ENCODE measurements around the gene PACSIN3.
A peak's percentile ranks its signal among the peaks of the same experiment; 100 is the strongest.

The PACSIN3 gene

GRCh38 chr11:47176328-47177228 lies 9.7 kb downstream of the PACSIN3 start, which contains the start of gene ARFGAP2:
ARFGAP2 (minus strand) TSS chr11:47176879; CDS start chr11:47176853, 26 bp downstream.
- DNase-seq, result peak; percentile 98 to 99
- TF ChIP-seq GATA1 (IDR thresholded peaks at IDR 0.05; ENCODE audit: low read depth, low read length), result no peak
- TF ChIP-seq POLR2A (IDR thresholded peaks at IDR 0.05; ENCODE audit: low read length), result peak; percentile 78

GRCh38 chr11:47175746-47176327 lies 10.4 kb downstream of the PACSIN3 start:
- TF ChIP-seq GATA1 (IDR thresholded peaks at IDR 0.05; ENCODE audit: low read depth, low read length) (no peak), POLR2A (IDR thresholded peaks at IDR 0.05; ENCODE audit: low read length) (no peak)
- DNase-seq, result no peak

- DNase-seq, result no peak
- TF ChIP-seq GATA1 (IDR thresholded peaks at IDR 0.05; ENCODE audit: low read depth, low read length), result no peak
- no peak for TF ChIP-seq POLR2A (IDR thresholded peaks at IDR 0.05; ENCODE audit: low read length)
Observed at GRCh38 chr11:47172740-47173336, 13.4 kb downstream of the PACSIN3 start.

- DNase-seq, result no peak
- TF ChIP-seq POLR2A (IDR thresholded peaks at IDR 0.05; ENCODE audit: low read length), result no peak
- TF ChIP-seq GATA1 (IDR thresholded peaks at IDR 0.05; ENCODE audit: low read depth, low read length), result no peak
Observed at GRCh38 chr11:47171856-47172255, 14.4 kb downstream of the PACSIN3 start.

GRCh38 chr11:47171061-47171838 lies 15.0 kb downstream of the PACSIN3 start:
- TF ChIP-seq POLR2A (IDR thresholded peaks at IDR 0.05; ENCODE audit: low read length) (no peak), GATA1 (IDR thresholded peaks at IDR 0.05; ENCODE audit: low read depth, low read length) (no peak)
- DNase-seq, result no peak

GRCh38 chr11:47166368-47166767 lies 19.9 kb downstream of the PACSIN3 start:
- TF ChIP-seq GATA1 (IDR thresholded peaks at IDR 0.05; ENCODE audit: low read depth, low read length) (no peak), POLR2A (IDR thresholded peaks at IDR 0.05; ENCODE audit: low read length) (no peak)
- DNase-seq, result no peak

GRCh38 chr11:47165253-47165840 lies 20.9 kb downstream of the PACSIN3 start:
- DNase-seq, result no peak
- TF ChIP-seq POLR2A (IDR thresholded peaks at IDR 0.05; ENCODE audit: low read length), result no peak
- TF ChIP-seq GATA1 (IDR thresholded peaks at IDR 0.05; ENCODE audit: low read depth, low read length), result no peak

GRCh38 chr11:47164321-47164720 lies 21.9 kb downstream of the PACSIN3 start:
- DNase-seq, result no peak
- TF ChIP-seq POLR2A (IDR thresholded peaks at IDR 0.05; ENCODE audit: low read length) (no peak), GATA1 (IDR thresholded peaks at IDR 0.05; ENCODE audit: low read depth, low read length) (no peak)

GRCh38 chr11:47163898-47164297 lies 22.3 kb downstream of the PACSIN3 start:
- no peak for DNase-seq

GRCh38 chr11:47163193-47163592 lies 23.0 kb downstream of the PACSIN3 start:
- DNase-seq, result no peak
- TF ChIP-seq POLR2A (IDR thresholded peaks at IDR 0.05; ENCODE audit: low read length), result no peak
- TF ChIP-seq GATA1 (IDR thresholded peaks at IDR 0.05; ENCODE audit: low read depth, low read length), result no peak

More at GRCh38 chr11:47163898-47164297, 22.3 kb downstream of the PACSIN3 start:
- TF ChIP-seq POLR2A (IDR thresholded peaks at IDR 0.05; ENCODE audit: low read length), result peak; percentile 21
- no peak for TF ChIP-seq GATA1 (IDR thresholded peaks at IDR 0.05; ENCODE audit: low read depth, low read length)

GRCh38 chr11:47162426-47162825 lies 23.8 kb downstream of the PACSIN3 start:
- TF ChIP-seq GATA1 (IDR thresholded peaks at IDR 0.05; ENCODE audit: low read depth, low read length) (no peak), POLR2A (IDR thresholded peaks at IDR 0.05; ENCODE audit: low read length) (no peak)

GRCh38 chr11:47161890-47162289 lies 24.3 kb downstream of the PACSIN3 start:
- TF ChIP-seq POLR2A (IDR thresholded peaks at IDR 0.05; ENCODE audit: low read length) (no peak), GATA1 (IDR thresholded peaks at IDR 0.05; ENCODE audit: low read depth, low read length) (no peak)

More at GRCh38 chr11:47162426-47162825, 23.8 kb downstream of the PACSIN3 start:
- no peak for DNase-seq

More at GRCh38 chr11:47161890-47162289, 24.3 kb downstream of the PACSIN3 start:
- DNase-seq, result no peak

Measured in erythroblast (primary cell).